GM21786 (cell line): Measurements from ENCODE around the gene METTL23.

Experiments used
- ATAC-seq: cut with Tn5 transposase; IDR thresholded peaks from one replicate; pipeline ENCODE4 v1.9.1; 2021; ENCODE audit not compliant: unreplicated experiment

Gene METTL23

GRCh38 chr17:76755285-76755684 lies 28.6 kb downstream of the METTL23 start:
- no peak for ATAC-seq

- ATAC-seq = no peak
Measured at GRCh38 chr17:76757256-76757655, 30.6 kb downstream of the METTL23 start.

- no peak for ATAC-seq
Measured at GRCh38 chr17:76758570-76758969, 31.9 kb downstream of the METTL23 start.

GRCh38 chr17:76772842-76773525 lies 46.3 kb downstream of the METTL23 start:
- no peak for ATAC-seq

GRCh38 chr17:76775021-76775600 lies 48.5 kb downstream of the METTL23 start:
- no peak for ATAC-seq

- no peak for ATAC-seq
Measured at GRCh38 chr17:76781056-76781982, 54.7 kb downstream of the METTL23 start.

- ATAC-seq = no peak
Measured at GRCh38 chr17:76783146-76783545, 56.5 kb downstream of the METTL23 start.
